Spleen (tissue), 7 donors: ENCODE measurements around the gene ILKAP.

Experiments used
- CTCF ChIP-seq, 11 experiments: fragments of 200-600 bp in 7 of 11; fragments of 450-650 bp in 4 of 11; sonication (generic) in 4 of 11; IDR thresholded peaks in 8 of 11; conservative IDR thresholded peaks in 3 of 11; 1 replicate in 7 of 11; 2 replicates in 4 of 11; pipeline versions ENCODE4 v1.4.0 to v1.8.0; 2016 to 2021; ENCODE audit warnings: antibody characterized with exemption in 11 of 11, inconsistent platforms in 4 of 11, mild to moderate bottlenecking in 1 of 11
- POLR2A ChIP-seq, 3 donors: fragments of 450-650 bp; IDR thresholded peaks; one replicate each; pipeline ENCODE4 v1.5.1; 2017; ENCODE audit warnings: antibody characterized with exemption in 3 of 3, mild to moderate bottlenecking in 1 of 3
- donor health status: DM: no; HTN: no; CAD: no; lungs with moderate emphysema.
- donor health status: DM: no; HTN: no; CAD: no.
- donor health status: DM: no; HTN: no; CAD: no.

GRCh38 chr2:238180554-238180953, 22.9 kb downstream of the ILKAP start:
- TF ChIP-seq POLR2A (IDR thresholded peaks at IDR 0.05) = no peak
- TF ChIP-seq CTCF (IDR thresholded peaks at IDR 0.05 in 8 of 11, conservative IDR thresholded peaks at IDR 0.05 in 3 of 11) = no peak
